ENCODE results near the gene TRAPPC6A. TPM values are rescaled to one million over a fixed set of nuclear protein-coding genes. Genes with fewer than 3 reads are reported as not detected.

Gene TRAPPC6A
- total RNA-seq, 1 donor from 2014 or later = 29.4 TPM

DNA sequence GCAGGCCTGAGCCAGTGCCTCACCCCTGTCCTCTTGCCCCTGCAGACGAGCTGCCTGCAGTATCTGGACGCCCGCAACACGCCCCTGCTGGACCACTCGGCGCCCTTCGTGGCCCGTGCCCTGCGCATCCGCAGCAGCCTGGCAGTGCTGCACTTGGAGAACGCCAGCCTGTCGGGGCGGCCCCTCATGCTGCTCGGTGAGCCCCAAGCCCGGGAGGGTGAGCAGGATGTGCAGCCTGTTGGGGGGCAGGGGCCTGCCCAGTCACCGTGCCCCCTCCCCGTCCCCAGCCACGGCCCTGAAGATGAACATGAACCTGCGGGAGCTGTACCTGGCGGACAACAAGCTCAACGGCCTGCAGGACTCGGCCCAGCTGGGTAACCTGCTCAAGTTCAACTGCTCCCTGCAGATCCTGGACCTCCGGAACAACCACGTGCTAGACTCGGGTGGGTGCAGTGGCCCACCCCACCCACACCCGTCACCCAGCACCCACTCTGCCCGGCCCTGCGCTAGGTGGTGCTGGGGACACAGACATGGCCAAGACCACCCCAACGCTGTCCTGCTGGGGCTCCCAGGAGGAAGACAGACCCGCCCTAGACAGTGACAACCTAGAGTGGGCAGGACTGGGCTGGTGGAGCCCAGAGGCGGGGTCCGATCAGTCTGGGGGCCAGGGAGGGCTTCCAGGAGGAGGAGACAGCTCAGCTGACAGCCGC is 35.9 kb downstream of the TRAPPC6A start:
- TF ChIP-seq, protein P1, sequence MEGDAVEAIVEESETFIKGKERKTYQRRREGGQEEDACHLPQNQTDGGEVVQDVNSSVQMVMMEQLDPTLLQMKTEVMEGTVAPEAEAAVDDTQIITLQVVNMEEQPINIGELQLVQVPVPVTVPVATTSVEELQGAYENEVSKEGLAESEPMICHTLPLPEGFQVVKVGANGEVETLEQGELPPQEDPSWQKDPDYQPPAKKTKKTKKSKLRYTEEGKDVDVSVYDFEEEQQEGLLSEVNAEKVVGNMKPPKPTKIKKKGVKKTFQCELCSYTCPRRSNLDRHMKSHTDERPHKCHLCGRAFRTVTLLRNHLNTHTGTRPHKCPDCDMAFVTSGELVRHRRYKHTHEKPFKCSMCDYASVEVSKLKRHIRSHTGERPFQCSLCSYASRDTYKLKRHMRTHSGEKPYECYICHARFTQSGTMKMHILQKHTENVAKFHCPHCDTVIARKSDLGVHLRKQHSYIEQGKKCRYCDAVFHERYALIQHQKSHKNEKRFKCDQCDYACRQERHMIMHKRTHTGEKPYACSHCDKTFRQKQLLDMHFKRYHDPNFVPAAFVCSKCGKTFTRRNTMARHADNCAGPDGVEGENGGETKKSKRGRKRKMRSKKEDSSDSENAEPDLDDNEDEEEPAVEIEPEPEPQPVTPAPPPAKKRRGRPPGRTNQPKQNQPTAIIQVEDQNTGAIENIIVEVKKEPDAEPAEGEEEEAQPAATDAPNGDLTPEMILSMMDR (IDR thresholded peaks at IDR 0.05) = no peak
- Mint-ChIP-seq H3K4me1 (ENCODE audit: unreplicated experiment) (peaks cover 3% of the 10 kb centered on the region), H3K36me3 (ENCODE audit: unreplicated experiment) (peaks cover 14% of the 10 kb centered on the region), H3K27ac (ENCODE audit: unreplicated experiment) (no peak overlapping the region), H3K4me3 (ENCODE audit: unreplicated experiment) (no peak overlapping the region), H3K9me3 (ENCODE audit: unreplicated experiment) (no peaks in the 10 kb centered on the region), H3K27me3 (ENCODE audit: unreplicated experiment) (no peaks in the 10 kb centered on the region)
- no peak for DNase-seq (ENCODE audit: extremely low spot score, unreplicated experiment)

DNA sequence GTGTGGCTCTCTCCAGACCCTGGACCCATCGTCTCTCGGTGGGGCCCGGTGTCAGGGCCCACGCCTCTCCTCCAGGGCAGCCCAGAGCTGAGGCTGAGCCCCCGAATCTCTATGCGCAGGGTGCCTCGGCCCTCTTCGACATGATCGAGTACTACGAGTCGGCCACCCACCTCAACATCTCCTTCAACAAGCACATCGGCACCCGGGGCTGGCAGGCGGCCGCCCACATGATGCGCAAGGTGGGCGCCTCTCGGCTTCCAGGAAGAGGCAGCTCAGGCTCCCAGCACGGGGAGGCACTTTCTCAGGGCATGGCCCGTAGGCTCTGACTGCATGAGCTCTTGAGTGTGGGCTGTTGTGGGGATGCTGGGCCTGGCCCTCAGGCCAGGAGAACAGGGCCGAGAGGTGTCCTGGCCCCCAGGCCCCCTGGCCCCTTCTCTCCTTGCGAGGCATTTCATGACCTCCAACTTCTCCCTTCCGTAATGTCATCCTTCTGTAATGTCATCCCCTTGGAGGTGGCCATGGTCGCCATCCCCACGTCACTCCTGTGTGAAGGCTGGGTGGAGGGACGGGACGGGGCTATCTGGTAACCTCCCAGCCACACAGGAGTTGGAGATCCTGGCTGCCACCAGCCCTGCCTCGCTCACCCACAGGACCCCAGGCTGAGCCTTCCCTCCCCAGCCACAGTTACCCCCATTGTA is 36.7 kb downstream of the TRAPPC6A start:
- DNase-seq (ENCODE audit: extremely low spot score, unreplicated experiment) = no peak
- H3K4me3 Mint-ChIP-seq (ENCODE audit: unreplicated experiment) = no peak overlapping the region

DNA sequence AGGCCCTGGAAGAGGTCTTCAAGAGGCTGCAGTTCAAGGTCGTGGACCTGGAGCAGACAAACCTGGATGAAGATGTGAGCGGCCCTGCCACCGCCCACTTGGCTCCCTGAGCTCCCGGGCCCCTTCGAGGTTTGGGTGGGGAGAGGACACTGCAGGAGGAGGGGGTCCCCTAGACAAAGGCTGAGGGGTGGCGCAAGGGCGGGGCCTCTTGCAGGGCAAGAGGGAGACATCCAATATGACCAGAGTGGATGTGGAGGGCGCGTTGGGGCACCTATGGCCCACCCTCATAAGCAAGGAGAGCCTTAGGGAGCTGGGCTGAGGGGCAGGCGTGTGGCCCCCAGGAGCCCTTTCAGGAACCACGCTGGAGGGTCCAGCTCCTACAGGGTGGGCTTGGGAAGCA is 37.5 kb downstream of the TRAPPC6A start:
- no peak for DNase-seq (ENCODE audit: extremely low spot score, unreplicated experiment)

More for the DNA sequence above, 36.7 kb downstream of the TRAPPC6A start:
- TF ChIP-seq, protein P1 (IDR thresholded peaks at IDR 0.05) = no peak
- Mint-ChIP-seq H3K27ac (ENCODE audit: unreplicated experiment) (no peak overlapping the region), H3K27me3 (ENCODE audit: unreplicated experiment) (no peaks in the 10 kb centered on the region), H3K9me3 (ENCODE audit: unreplicated experiment) (no peaks in the 10 kb centered on the region), H3K36me3 (ENCODE audit: unreplicated experiment) (peaks cover 14% of the 10 kb centered on the region), H3K4me1 (ENCODE audit: unreplicated experiment) (peaks cover 3% of the 10 kb centered on the region)

DNA sequence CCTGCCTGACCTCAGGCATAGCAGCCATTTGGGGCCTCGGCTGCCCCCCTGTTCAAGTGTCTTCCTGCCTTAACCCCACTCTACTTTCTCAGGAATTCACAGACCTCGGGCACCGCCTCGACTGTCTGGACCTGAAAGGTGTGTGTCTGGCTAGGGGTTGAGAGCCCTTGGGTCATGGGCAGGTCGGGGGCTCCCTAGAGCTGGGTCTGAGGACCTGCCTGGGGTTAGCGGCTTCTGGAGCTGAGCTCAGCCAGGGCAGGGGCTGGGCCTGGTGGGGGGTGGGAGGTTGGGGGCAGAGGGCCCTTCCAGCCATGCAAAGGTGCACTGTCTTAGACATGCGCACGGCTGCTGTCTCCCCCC is 37.9 kb downstream of the TRAPPC6A start:
- Mint-ChIP-seq H3K27ac (ENCODE audit: unreplicated experiment) (no peak overlapping the region), H3K27me3 (ENCODE audit: unreplicated experiment) (no peaks in the 10 kb centered on the region), H3K36me3 (ENCODE audit: unreplicated experiment) (peaks cover 14% of the 10 kb centered on the region), H3K4me1 (ENCODE audit: unreplicated experiment) (peaks cover 3% of the 10 kb centered on the region), H3K9me3 (ENCODE audit: unreplicated experiment) (no peaks in the 10 kb centered on the region), H3K4me3 (ENCODE audit: unreplicated experiment) (no peak overlapping the region)
- TF ChIP-seq, protein P1 (IDR thresholded peaks at IDR 0.05) = no peak
- DNase-seq (ENCODE audit: extremely low spot score, unreplicated experiment) = no peak

More for the DNA sequence above, 37.5 kb downstream of the TRAPPC6A start:
- peaks cover 14% of the 10 kb centered on the region for H3K36me3 Mint-ChIP-seq (ENCODE audit: unreplicated experiment)
- TF ChIP-seq, protein P1 (IDR thresholded peaks at IDR 0.05) = no peak
- peaks cover 3% of the 10 kb centered on the region for H3K4me1 Mint-ChIP-seq (ENCODE audit: unreplicated experiment)
- no peaks in the 10 kb centered on the region for H3K9me3 Mint-ChIP-seq (ENCODE audit: unreplicated experiment)
- H3K27me3 Mint-ChIP-seq (ENCODE audit: unreplicated experiment) = no peaks in the 10 kb centered on the region
- H3K27ac Mint-ChIP-seq (ENCODE audit: unreplicated experiment) = no peak overlapping the region
- no peak overlapping the region for H3K4me3 Mint-ChIP-seq (ENCODE audit: unreplicated experiment)
